GM18526 (cell line): ENCODE results near the gene LIN37.

Experiments
- POLR2A ChIP-seq: IDR thresholded peaks from 3 replicates; pipeline ENCODE4 v1.6.1; 2011; ENCODE audit not compliant: insufficient read length; ENCODE audit errors: extremely low read depth

LIN37 gene

GRCh38 chr19:35748106-35749020 is at the start of gene LIN37:
LIN37 (plus strand) TSS chr19:35748576; CDS start chr19:35748725, 149 bp downstream.
- TF ChIP-seq POLR2A = peak; percentile 63

- TF ChIP-seq POLR2A = peak; percentile 78
Measured at GRCh38 chr19:35702223-35703012, 46.0 kb upstream of the LIN37 start.

- no peak for TF ChIP-seq POLR2A
Measured at GRCh38 chr19:35703343-35703742, 45.0 kb upstream of the LIN37 start.

GRCh38 chr19:35704218-35704617 is 44.2 kb upstream of the LIN37 start, which contains the start of gene ZBTB32:
ZBTB32 (plus strand) TSS chr19:35704558; CDS start chr19:35714627, 10,069 bp downstream.
- TF ChIP-seq POLR2A = no peak

- no peak for TF ChIP-seq POLR2A
Measured at GRCh38 chr19:35708391-35708790, 40.0 kb upstream of the LIN37 start.

- TF ChIP-seq POLR2A = peak; percentile 54
Measured at GRCh38 chr19:35710784-35711723, 37.3 kb upstream of the LIN37 start.

- TF ChIP-seq POLR2A = peak; percentile 79
Measured at GRCh38 chr19:35712567-35713505, 35.5 kb upstream of the LIN37 start.

- TF ChIP-seq POLR2A = no peak
Measured at GRCh38 chr19:35713506-35713850, 34.9 kb upstream of the LIN37 start.

- TF ChIP-seq POLR2A = no peak
Measured at GRCh38 chr19:35713904-35714495, 34.4 kb upstream of the LIN37 start.

- no peak for TF ChIP-seq POLR2A
Measured at GRCh38 chr19:35714601-35715354, 33.6 kb upstream of the LIN37 start.

- no peak for TF ChIP-seq POLR2A
Measured at GRCh38 chr19:35715355-35715809, 33.0 kb upstream of the LIN37 start.

- no peak for TF ChIP-seq POLR2A
Measured at GRCh38 chr19:35715981-35716800, 32.2 kb upstream of the LIN37 start.
